Vagina (tissue), 2 donors: ENCODE results near the gene SLC37A3. TPM values are rescaled to one million over a fixed set of nuclear protein-coding genes. Genes with fewer than 3 reads are reported as not detected.
A peak's percentile ranks its signal among the peaks of the same experiment; 100 is the strongest.

ENCODE experiments used
- DNase-seq, 2 donors: peaks; one replicate each; pipeline ENCODE4 v3.0.0-alpha.2; 2017; ENCODE audit errors: extremely low spot score in 2 of 2
- H3K27ac ChIP-seq: fragments of 200-600 bp; sonication (generic); one replicate; pipeline ENCODE4 v1.5.1; 2019
- H3K27me3 ChIP-seq: fragments of 200-600 bp; sonication (generic); one replicate; pipeline ENCODE4 v1.5.1; 2019
- H3K36me3 ChIP-seq, 2 donors: fragments of 200-600 bp; sonication (generic); one replicate each; pipeline ENCODE4 v1.5.1; 2017 to 2019
- H3K4me1 ChIP-seq: fragments of 200-600 bp; sonication (generic); one replicate; pipeline ENCODE4 v1.5.1; 2019
- H3K4me3 ChIP-seq, 2 donors: fragments of 200-600 bp; sonication (generic); 1 replicate in 1 of 2; 2 replicates in 1 of 2; pipeline ENCODE4 v1.5.1; 2016 to 2019
- H3K9me3 ChIP-seq: fragments of 200-600 bp; sonication (generic); one replicate; pipeline ENCODE4 v1.5.1; 2019
- CTCF ChIP-seq, 3 experiments: fragments of 450-650 bp in 2 of 3; fragments of 200-600 bp in 1 of 3; sonication (generic) in 1 of 3; IDR thresholded peaks; one replicate each; pipeline ENCODE4 v1.5.1; 2017 to 2019; ENCODE audit warnings: antibody characterized with exemption in 3 of 3, mild to moderate bottlenecking in 2 of 3, moderate library complexity in 2 of 3
- POLR2A ChIP-seq, 2 donors: fragments of 450-650 bp; IDR thresholded peaks; one replicate each; pipeline ENCODE4 v1.6.1; 2017; ENCODE audit warnings: antibody characterized with exemption in 2 of 2, mild to moderate bottlenecking in 2 of 2, moderate library complexity in 2 of 2
- POLR2AphosphoS5 ChIP-seq, 2 donors: sonication (generic); formaldehyde crosslinking; IDR thresholded peaks; one replicate each; pipeline ENCODE4 v1.9.0; 2017; ENCODE audit warnings: antibody characterized with exemption in 2 of 2, mild to moderate bottlenecking in 2 of 2, low read depth in 1 of 2; ENCODE audit not compliant: insufficient read depth in 1 of 2
- intact Hi-C: fragments of 100-400 bp; cut with DNase I; formaldehyde crosslinking; loops from one replicate; pipeline ENCODE4 v1.15.1; 2023
- total RNA-seq: library from RNA; depleted of rRNA; stranded (reverse); fragments of >200 nt; gene quantifications from one replicate; pipeline ENCODE4 v1.2.3, GENCODE V29; 2016

SLC37A3 gene
- total RNA-seq, 1 donor from 2014 or later, result 80.8 TPM

- H3K36me3 ChIP-seq, result peaks cover 0 to 9% of the 10 kb centered on the region in 2 donors
- no peak overlapping the region for H3K4me3 ChIP-seq
- no peaks in the 10 kb centered on the region for H3K9me3 ChIP-seq
- peaks cover 16% of the 10 kb centered on the region for H3K4me1 ChIP-seq
- DNase-seq, result no peak
- intact Hi-C loops, result no loop called here
- no peaks in the 10 kb centered on the region for H3K27me3 ChIP-seq
- no peak for TF ChIP-seq POLR2A (IDR thresholded peaks at IDR 0.05)
- TF ChIP-seq POLR2AphosphoS5 (IDR thresholded peaks at IDR 0.05; ENCODE audit: insufficient read depth in 1 of 2, low read depth in 1 of 2), result no peak
- TF ChIP-seq CTCF (IDR thresholded peaks at IDR 0.05), result no peak
- no peak overlapping the region for H3K27ac ChIP-seq
These were observed 67.7 kb downstream of the SLC37A3 start for GRCh38 chr7:140330595-140330994.

GRCh38 chr7:140330128-140330527 lies 68.2 kb downstream of the SLC37A3 start:
- TF ChIP-seq CTCF (IDR thresholded peaks at IDR 0.05), result no peak
- TF ChIP-seq POLR2A (IDR thresholded peaks at IDR 0.05), result no peak
- intact Hi-C loops, result no loop called here
- Histone ChIP-seq H3K4me1 (peaks cover 16% of the 10 kb centered on the region), H3K4me3 (no peak overlapping the region), H3K27ac (no peak overlapping the region), H3K9me3 (no peaks in the 10 kb centered on the region), H3K27me3 (no peaks in the 10 kb centered on the region), H3K36me3 (peaks cover 0 to 9% of the 10 kb centered on the region in 2 donors)
- no peak for DNase-seq

GRCh38 chr7:140327261-140327661 lies 71.1 kb downstream of the SLC37A3 start:
- intact Hi-C loops, result no loop called here
- Histone ChIP-seq H3K4me1 (peaks cover 16% of the 10 kb centered on the region), H3K4me3 (no peak overlapping the region), H3K36me3 (no peaks in the 10 kb centered on the region), H3K27me3 (no peaks in the 10 kb centered on the region), H3K9me3 (no peaks in the 10 kb centered on the region), H3K27ac (peak overlapping the region; percentile 72)
- DNase-seq, result no peak
- TF ChIP-seq POLR2AphosphoS5 (IDR thresholded peaks at IDR 0.05; ENCODE audit: insufficient read depth in 1 of 2, low read depth in 1 of 2) (no peak), CTCF (IDR thresholded peaks at IDR 0.05) (no peak), POLR2A (IDR thresholded peaks at IDR 0.05) (no peak)

GRCh38 chr7:140326116-140326928 lies 72.0 kb downstream of the SLC37A3 start:
- intact Hi-C loops, result no loop called here
- TF ChIP-seq CTCF (IDR thresholded peaks at IDR 0.05) (peak; percentile 34 to 68 (median 38)), POLR2A (IDR thresholded peaks at IDR 0.05) (no peak), POLR2AphosphoS5 (IDR thresholded peaks at IDR 0.05; ENCODE audit: insufficient read depth in 1 of 2, low read depth in 1 of 2) (peak in 1 of 2 donors; percentile 28)
- H3K27ac ChIP-seq, result peak overlapping the region; percentile 72
- H3K27me3 ChIP-seq, result no peaks in the 10 kb centered on the region
- DNase-seq, result no peak
- H3K4me3 ChIP-seq, result no peak overlapping the region
- peaks cover 16% of the 10 kb centered on the region for H3K4me1 ChIP-seq
- H3K36me3 ChIP-seq, result no peaks in the 10 kb centered on the region
- no peaks in the 10 kb centered on the region for H3K9me3 ChIP-seq

- H3K36me3 ChIP-seq, result no peaks in the 10 kb centered on the region
- H3K4me3 ChIP-seq, result no peak overlapping the region
- no peaks in the 10 kb centered on the region for H3K9me3 ChIP-seq
- H3K27me3 ChIP-seq, result no peaks in the 10 kb centered on the region
- TF ChIP-seq POLR2AphosphoS5 (IDR thresholded peaks at IDR 0.05; ENCODE audit: insufficient read depth in 1 of 2, low read depth in 1 of 2) (no peak), POLR2A (IDR thresholded peaks at IDR 0.05) (no peak), CTCF (IDR thresholded peaks at IDR 0.05) (no peak)
- H3K27ac ChIP-seq, result peak overlapping the region; percentile 72
- H3K4me1 ChIP-seq, result peaks cover 16% of the 10 kb centered on the region
- intact Hi-C loops, result no loop called here
- DNase-seq, result no peak
These were observed 72.7 kb downstream of the SLC37A3 start for GRCh38 chr7:140325600-140325999.
